ENCODE measurements around the gene CENPF. TPM values are rescaled to one million over a fixed set of nuclear protein-coding genes. Genes with fewer than 3 reads are reported as not detected.

CENPF gene
- total and polyA plus RNA-seq, 11 donors = 0.04 to 8.8 (median 0.70) TPM

GRCh38 chr1:214648801-214649200, 45.8 kb downstream of the CENPF start:
- no peaks in the 10 kb centered on the region for H3K4me1 ChIP-seq
- 65 to 81% (median 76%) methylated on average over 3 of the region's 3 CpGs for WGBS, 4 donors
- H3K36me3 ChIP-seq = peaks cover 0 to 1% (median 0%) of the 10 kb centered on the region in 9 donors
- H3K4me3 ChIP-seq = no peak overlapping the region
- no peak for TF ChIP-seq CTCF (IDR thresholded peaks at IDR 0.05)
- no peak for TF ChIP-seq POLR2A (IDR thresholded peaks at IDR 0.05)
- no peak for DNase-seq
- H3K27me3 ChIP-seq = no peaks in the 10 kb centered on the region
- H3K9me3 ChIP-seq = no peaks in the 10 kb centered on the region
- no peak for ATAC-seq
- H3K27ac ChIP-seq = no peak overlapping the region
- intact Hi-C loops (cut with DNase I) = no loop called here

- intact Hi-C loops (cut with DNase I) = loop anchor here in 2 of 10 donors (10.0 kb wide), 1 partner anchor 875 kb away; no protein-coding TSS in a partner anchor
- no peak for ATAC-seq
- DNase-seq = no peak
- H3K4me1 ChIP-seq = no peaks in the 10 kb centered on the region
- WGBS, 4 donors = 96 to 99% (median 99%) methylated on average over 2 of the region's 2 CpGs
- no peak overlapping the region for H3K4me3 ChIP-seq
- H3K27me3 ChIP-seq = no peaks in the 10 kb centered on the region
- H3K9me3 ChIP-seq = no peaks in the 10 kb centered on the region
- H3K27ac ChIP-seq = no peak overlapping the region
- no peak for TF ChIP-seq POLR2A (IDR thresholded peaks at IDR 0.05)
- TF ChIP-seq CTCF (IDR thresholded peaks at IDR 0.05) = no peak
- peaks cover 0 to 8% (median 0%) of the 10 kb centered on the region in 9 donors for H3K36me3 ChIP-seq
These were observed 46.6 kb downstream of the CENPF start for GRCh38 chr1:214649607-214650006.

GRCh38 chr1:214650664-214651063, 47.7 kb downstream of the CENPF start:
- intact Hi-C loops (cut with DNase I) = loop anchor here in 2 of 10 donors (10.0 kb wide), 1 partner anchor 874 kb away; no protein-coding TSS in a partner anchor
- Histone ChIP-seq H3K9me3 (no peaks in the 10 kb centered on the region), H3K36me3 (peaks cover 0 to 14% (median 0%) of the 10 kb centered on the region in 9 donors), H3K27ac (no peak overlapping the region), H3K4me3 (no peak overlapping the region), H3K4me1 (no peaks in the 10 kb centered on the region), H3K27me3 (no peaks in the 10 kb centered on the region)
- ATAC-seq = no peak
- WGBS, 4 donors = 80 to 98% (median 95%) methylated on average over 4 of the region's 4 CpGs
- no peak for DNase-seq
- TF ChIP-seq CTCF (IDR thresholded peaks at IDR 0.05) (no peak), POLR2A (IDR thresholded peaks at IDR 0.05) (no peak)

GRCh38 chr1:214657299-214657698, 54.3 kb downstream of the CENPF start:
- ATAC-seq (no peak), DNase-seq (no peak)
- H3K27ac ChIP-seq = no peak overlapping the region
- H3K36me3 ChIP-seq = peaks cover 0 to 22% (median 0%) of the 10 kb centered on the region in 9 donors
- 95 to 99% (median 97%) methylated on average over 2 of the region's 2 CpGs for WGBS, 4 donors
- TF ChIP-seq CTCF (IDR thresholded peaks at IDR 0.05) = no peak
- no peak for TF ChIP-seq POLR2A (IDR thresholded peaks at IDR 0.05)
- no peaks in the 10 kb centered on the region for H3K27me3 ChIP-seq
- H3K9me3 ChIP-seq = no peaks in the 10 kb centered on the region
- intact Hi-C loops (cut with DNase I) = loop anchor here in 3 of 10 donors (5.0 to 10.0 kb wide), 2 partner anchors 868 to 870 kb away; no protein-coding TSS in a partner anchor
- H3K4me1 ChIP-seq = no peaks in the 10 kb centered on the region
- no peak overlapping the region for H3K4me3 ChIP-seq

Measured in heart left ventricle (tissue), 16 donors.